T-helper 9 cell (primary cell): ENCODE measurements around the gene KMT2C.
"Not testable (repeated sequence)": the region's sequence is repeated elsewhere in the genome, so short reads cannot be mapped to it uniquely, and the experiment has no call there.

ENCODE experiments used
- DNase-seq: peaks from one replicate; pipeline ENCODE4 v3.0.0-alpha.2; 2020

KMT2C gene

GRCh38 chr7:152353281-152353680 lies 82.5 kb downstream of the KMT2C start:
- not testable (repeated sequence) for DNase-seq

GRCh38 chr7:152351747-152352146 lies 84.1 kb downstream of the KMT2C start:
- DNase-seq = not testable (repeated sequence)

- no peak for DNase-seq
These were observed 84.6 kb downstream of the KMT2C start for GRCh38 chr7:152351168-152351567.

GRCh38 chr7:152347888-152348287 lies 87.9 kb downstream of the KMT2C start:
- no peak for DNase-seq

GRCh38 chr7:152344253-152344652 lies 91.5 kb downstream of the KMT2C start:
- no peak for DNase-seq

- DNase-seq = no peak
These were observed 93.0 kb downstream of the KMT2C start for GRCh38 chr7:152342796-152343195.

GRCh38 chr7:152341914-152342236 lies 93.9 kb downstream of the KMT2C start:
- DNase-seq = no peak

- DNase-seq = no peak
These were observed 94.5 kb downstream of the KMT2C start for GRCh38 chr7:152341039-152341913.

GRCh38 chr7:152340161-152340560 lies 95.6 kb downstream of the KMT2C start:
- DNase-seq = no peak

- DNase-seq = no peak
These were observed 97.2 kb downstream of the KMT2C start for GRCh38 chr7:152338561-152338960.

- DNase-seq = no peak
These were observed 98.9 kb downstream of the KMT2C start for GRCh38 chr7:152336754-152337368.

GRCh38 chr7:152335900-152336571 lies 99.8 kb downstream of the KMT2C start:
- DNase-seq = no peak

- no peak for DNase-seq
These were observed 102.7 kb downstream of the KMT2C start for GRCh38 chr7:152333134-152333533.

GRCh38 chr7:152330827-152331226 lies 105.0 kb downstream of the KMT2C start:
- DNase-seq = no peak

- DNase-seq = no peak
These were observed 106.3 kb downstream of the KMT2C start for GRCh38 chr7:152329469-152329868.

GRCh38 chr7:152328234-152328633 lies 107.6 kb downstream of the KMT2C start:
- no peak for DNase-seq

GRCh38 chr7:152315845-152316244 lies 120.0 kb downstream of the KMT2C start:
- DNase-seq = no peak

- no peak for DNase-seq
These were observed 121.8 kb downstream of the KMT2C start for GRCh38 chr7:152313831-152314604.

GRCh38 chr7:152313217-152313616 lies 122.6 kb downstream of the KMT2C start:
- no peak for DNase-seq

GRCh38 chr7:152312316-152312715 lies 123.5 kb downstream of the KMT2C start:
- no peak for DNase-seq

- DNase-seq = no peak
These were observed 127.9 kb downstream of the KMT2C start for GRCh38 chr7:152307902-152308301.

- DNase-seq = not testable (repeated sequence)
These were observed 136.2 kb downstream of the KMT2C start for GRCh38 chr7:152299542-152300143.

GRCh38 chr7:152292897-152293296 lies 142.9 kb downstream of the KMT2C start:
- DNase-seq = no peak
